HG03571 (cell line): ENCODE data around the gene BMPR1A.
"Not testable (repeated sequence)": the region's sequence is repeated elsewhere in the genome, so short reads cannot be mapped to it uniquely, and the experiment has no call there.

Experiments
- ATAC-seq: cut with Tn5 transposase; IDR thresholded peaks from one replicate; pipeline ENCODE4 v1.9.1; 2021; ENCODE audit not compliant: unreplicated experiment

The BMPR1A gene

DNA sequence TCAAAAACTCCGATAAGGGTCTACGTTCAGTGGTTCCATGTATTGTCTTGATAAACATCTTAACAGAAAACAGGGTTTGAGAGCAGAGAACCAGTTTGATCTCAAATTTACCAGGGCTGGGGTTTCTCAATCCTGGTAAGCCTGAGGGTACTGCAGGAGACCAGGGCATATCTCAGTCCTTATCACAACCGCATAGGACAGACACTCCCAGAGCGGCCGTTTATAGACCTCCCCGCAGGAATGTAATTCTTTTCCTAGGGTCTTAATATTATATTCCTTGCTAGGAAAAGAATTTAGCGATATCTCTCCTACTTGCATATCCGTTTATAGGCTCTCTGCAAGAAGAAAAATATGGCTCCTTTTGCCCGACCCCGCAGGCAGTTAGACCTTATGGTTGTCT lies 196.3 kb downstream of the BMPR1A start:
- not testable (repeated sequence) for ATAC-seq

DNA sequence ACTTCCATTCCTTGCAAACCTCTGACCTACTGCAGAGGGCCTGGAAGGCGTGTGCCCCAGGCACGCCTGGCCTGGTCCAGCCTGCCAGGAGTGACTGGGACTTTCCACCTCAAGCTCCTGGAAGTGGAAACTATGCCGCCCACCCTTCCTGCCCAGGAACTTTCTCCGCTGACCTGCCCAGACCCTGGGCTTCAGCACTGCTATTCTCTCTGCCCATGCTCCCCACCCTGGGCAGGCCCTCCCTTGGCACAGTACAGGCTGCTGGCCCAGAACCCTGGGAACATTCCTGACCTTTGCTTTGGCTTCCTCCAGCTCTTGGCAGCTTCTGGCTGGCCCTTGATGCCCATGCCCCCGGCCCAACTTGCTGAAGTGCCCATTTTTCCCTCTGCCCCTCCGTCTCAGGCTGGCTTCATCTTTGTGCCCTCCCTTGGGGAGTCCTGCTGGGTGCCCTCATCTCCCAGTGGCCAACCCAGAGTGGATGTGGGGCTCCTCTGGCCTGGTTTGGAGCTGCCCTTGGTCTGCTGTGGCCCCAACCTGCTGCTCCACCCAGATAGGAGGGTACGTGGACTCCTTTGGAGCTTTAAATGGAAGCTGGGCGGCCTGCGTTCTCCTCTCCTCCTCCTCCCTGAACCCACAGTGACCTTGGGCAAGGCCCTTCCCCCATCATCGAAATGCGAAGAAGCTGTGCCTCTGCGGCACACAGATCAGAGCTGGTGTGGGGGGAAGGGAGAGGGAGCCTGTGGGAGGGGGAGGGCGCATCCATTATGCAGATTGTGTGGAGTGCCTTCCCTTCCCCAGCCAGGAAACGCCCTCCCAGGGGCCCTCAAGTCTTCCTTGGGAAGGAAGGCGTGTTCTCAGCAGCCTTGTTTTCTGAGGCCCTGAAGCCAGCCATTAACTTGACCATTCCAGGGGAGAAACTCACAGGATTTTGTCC lies 197.6 kb downstream of the BMPR1A start:
- no peak for ATAC-seq

DNA sequence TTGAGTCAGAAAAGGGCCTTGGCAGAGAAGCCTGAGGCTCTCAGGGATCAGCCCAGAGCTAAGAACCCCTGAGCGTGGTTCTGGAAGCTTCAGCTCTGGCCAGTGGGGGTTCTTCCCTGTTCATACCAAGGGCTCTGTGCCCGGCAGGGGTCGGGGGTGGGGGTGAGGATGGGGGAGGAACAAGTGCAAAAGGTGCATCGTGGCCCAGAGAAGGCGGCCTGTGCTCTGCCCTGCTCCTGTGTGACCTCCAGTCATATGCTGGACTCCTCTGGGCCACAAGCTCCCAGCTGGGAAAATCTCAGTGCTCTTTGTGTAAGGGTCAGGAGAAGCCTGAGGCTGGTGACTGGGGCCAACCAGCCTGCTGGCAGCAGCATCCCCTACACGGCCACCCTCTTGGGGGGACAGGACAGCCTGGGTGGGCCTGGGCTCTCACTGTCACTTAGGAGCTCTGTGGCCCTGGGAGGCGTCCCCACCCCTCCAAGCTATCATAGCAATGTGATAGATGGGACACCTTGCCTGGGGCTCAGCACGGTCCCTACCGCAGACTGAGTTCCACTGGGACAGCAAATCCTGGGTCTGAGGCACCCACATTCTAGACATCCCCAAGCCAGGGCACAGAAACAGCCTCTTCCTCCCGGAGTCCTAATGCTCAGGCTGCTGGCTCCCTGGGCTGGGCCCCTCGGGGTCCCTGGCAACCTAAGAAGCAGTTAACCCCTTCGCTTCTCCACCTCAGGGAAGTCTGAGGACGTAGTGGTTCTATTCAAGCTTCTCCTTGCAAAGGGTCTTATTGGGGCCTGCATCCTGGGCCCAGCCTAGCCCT lies 198.5 kb downstream of the BMPR1A start:
- no peak for ATAC-seq

DNA sequence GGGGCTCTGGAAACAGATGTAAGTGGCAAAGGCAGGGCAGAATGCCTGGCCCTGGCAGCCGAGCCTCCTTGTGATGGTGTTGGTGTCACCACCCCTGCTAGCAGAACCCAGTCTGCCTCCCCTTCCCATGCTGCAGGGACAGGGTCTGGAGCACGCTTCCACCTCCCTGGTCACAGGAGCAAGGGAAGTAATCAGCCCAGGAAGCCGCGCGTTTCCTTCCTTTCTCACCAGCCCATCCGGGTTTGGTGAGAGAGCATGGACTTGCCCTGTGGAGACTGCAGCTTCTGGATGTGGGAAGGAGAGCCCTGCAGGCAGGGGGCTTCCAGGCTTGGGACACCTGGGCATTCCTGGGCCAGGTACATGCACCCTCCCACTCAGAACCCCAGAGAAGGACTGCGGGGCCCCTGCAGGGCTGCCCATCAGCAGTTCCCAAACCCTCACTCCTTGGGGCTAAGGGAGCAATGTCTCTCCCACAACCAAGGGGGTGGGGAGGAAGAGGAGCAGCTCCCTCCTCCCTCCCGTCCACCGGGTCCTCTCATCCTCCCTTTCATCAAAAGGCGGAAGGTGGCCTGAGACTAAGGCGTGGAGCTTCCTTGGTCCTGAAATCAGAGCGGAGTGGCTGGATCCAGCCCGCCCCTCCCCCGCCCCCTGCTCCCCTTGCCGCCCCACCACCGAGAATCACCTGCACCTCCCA lies 199.2 kb downstream of the BMPR1A start:
- no peak for ATAC-seq

DNA sequence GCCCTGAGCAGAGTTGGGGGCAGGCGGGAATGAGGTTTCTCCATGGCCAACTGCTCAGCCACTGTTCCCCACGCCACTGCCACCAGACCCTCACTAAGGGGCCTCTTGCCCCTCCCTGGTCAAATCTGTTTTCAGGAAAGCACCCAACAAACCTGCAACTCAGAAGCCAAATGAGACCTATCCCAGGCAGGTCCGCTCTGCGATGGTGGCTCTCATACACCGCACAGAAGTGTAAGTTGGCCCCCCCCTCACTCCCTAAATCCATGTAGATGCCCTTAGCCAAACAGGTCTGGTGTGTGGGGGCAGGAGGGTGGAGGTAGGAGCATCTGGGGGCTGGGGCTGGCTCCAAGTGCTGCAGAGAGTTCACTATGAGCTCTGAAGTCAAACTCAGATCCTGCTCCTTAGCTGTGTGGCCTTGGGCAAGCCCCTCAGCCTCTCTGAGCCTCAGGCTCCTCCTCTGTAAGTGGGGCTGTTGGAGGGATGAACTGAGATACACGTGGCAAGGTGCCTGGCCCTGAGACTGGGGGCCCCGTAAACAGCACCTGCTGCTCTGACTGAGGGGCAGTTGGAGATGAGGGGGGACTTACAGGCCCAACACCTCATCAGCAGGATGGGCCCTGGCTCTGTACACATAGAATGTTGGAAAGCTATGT lies 199.9 kb downstream of the BMPR1A start:
- ATAC-seq = no peak

DNA sequence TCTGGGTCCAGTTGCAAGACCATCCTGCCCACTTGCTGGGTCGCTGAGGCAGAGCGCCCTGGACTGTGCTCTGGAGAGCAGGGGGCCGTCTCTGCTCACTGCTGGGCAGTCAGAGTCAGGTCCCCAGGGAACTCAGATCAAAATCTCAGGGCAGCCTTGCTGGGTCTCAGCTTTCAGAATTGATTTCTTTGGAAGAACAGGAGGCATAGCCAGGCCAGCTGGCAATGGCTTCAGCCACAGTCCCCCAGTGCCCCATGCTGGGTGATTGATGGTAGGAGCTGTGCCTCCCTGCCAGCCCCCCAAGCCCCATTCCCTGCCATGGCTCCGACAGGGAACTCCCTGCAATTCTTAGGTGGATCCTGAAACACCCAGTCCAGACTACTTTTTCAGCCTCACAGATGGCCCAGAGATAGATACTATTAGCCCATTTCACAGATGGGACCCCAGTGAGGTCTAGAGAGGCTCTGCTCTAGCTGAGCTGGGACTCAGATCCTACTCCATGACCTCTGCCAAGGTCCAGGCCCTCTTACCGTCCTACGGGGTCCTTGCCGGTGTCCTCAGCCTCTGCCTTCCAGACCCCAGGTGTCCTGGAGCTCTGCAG lies 200.5 kb downstream of the BMPR1A start:
- ATAC-seq = no peak

DNA sequence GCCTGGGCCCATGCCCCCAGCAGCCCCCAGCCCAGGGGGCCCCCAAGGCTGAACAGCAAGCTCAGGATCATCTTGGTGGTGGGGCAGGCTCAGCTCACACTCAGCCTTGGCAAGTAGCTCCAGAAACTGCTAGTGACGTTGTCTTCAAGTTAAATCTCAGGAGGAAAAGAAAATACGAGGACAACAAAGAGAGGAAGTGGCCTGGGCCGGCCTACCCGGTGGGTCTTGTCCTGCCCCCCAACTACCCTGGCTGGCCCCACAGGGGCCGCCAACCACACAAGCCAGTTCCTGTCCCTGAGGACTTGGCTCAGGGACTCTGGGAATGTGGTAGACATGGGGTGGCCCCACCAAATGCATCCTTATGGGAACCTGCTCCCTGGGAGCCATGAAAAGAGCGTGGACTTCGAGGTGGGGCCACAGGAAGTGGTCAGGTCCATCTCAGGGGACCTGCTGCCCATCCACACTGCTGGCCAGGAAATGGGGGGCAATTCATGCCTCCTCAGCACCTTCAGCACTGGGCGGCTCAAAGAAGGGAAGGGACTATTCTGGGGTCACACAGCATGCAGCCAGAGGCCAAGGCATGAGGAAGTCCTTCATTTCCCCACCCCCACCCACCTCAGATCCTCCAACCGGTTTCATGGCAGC lies 201.2 kb downstream of the BMPR1A start, which contains the start of gene MMRN2:
TSS of gene MMRN2 (minus strand) at position 145 of the 645 bp plus-strand sequence. CDS start at position 71, 74 bp downstream.
- ATAC-seq = no peak

DNA sequence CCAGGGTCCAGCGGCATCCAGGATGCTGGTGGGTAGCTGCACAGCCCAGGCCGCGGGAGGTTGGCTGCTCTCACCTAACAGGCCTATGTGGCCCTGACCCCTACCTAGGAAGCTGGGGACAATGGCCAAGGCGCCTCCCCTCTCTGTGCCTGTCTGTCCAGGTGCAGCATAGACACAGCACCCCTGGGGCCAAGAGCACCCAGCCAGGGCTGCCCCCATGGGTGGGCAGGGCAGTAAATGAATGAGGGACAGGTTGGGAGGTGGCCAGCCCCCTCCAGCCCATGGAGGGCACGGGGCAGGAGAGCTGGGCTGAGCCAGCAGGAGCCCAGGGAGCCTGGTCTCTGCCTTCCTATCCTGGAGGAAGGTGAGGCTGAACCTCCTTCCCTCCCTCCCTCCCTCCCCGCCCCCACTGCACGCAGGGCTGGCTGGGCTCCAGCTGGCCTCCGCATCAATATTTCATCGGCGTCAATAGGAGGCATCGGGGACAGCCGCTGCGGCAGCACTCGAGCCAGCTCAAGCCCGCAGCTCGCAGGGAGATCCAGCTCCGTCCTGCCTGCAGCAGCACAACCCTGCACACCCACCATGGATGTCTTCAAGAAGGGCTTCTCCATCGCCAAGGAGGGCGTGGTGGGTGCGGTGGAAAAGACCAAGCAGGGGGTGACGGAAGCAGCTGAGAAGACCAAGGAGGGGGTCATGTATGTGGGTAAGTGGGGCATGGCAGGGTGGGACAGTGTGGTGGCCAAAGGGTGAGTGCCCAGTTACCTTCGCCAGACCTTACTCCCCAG lies 201.9 kb downstream of the BMPR1A start, which contains the start of gene SNCG:
TSS of gene SNCG (plus strand) at position 484 of the 785 bp plus-strand sequence. CDS start at position 583, 99 bp downstream.
- no peak for ATAC-seq

DNA sequence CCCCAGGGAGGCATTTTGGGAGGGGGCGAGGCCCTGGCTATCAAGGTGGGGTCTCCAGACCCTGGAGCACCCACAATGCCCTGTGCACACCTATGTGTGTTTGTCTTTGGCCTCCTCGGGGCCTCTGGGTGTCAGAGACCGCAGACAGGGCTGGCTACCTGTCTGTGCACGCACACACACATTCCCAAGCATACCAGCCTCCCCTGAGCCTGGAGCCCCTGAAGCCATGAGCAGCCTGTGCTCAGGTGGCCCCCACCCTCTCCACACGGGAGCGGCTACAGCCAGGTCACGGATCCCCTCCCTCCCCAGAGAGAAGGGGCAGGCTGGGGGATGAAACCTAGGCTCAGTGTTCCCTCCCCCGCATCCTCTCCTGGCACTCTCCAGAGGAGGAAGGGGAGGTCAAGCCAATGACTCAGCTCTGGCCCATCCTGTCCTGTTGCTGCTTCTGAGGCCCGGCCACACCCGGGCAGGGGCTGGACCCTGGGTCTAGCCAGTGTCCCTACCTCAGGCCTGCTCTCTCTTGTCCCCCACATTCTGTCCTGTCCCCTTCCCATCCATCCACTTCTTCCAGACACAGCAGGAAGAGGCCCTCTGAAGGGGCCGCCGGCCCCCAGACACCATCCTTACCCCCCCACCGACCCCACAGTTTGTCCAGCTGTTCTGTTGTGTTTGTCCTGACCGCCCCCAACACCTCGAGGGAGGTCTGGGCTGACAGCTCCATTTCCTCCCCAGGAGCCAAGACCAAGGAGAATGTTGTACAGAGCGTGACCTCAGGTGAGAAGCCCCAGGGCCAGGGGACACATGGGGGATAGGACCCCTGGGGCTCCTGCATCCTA lies 202.7 kb downstream of the BMPR1A start:
- no peak for ATAC-seq

DNA sequence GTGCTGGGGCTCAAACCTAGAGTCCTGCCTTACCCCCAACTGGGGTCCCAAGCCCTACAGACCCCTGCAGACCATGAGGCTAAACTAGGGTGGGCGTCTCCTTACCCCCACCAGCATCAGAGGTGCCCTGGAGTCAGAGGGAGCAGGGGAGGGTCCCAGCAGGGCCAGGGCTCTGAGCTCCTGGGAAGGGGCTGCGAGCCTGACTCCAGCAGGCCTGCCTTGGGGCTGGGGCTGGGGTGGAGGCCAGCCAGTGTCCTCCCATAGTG lies 203.3 kb downstream of the BMPR1A start:
- no peak for ATAC-seq

DNA sequence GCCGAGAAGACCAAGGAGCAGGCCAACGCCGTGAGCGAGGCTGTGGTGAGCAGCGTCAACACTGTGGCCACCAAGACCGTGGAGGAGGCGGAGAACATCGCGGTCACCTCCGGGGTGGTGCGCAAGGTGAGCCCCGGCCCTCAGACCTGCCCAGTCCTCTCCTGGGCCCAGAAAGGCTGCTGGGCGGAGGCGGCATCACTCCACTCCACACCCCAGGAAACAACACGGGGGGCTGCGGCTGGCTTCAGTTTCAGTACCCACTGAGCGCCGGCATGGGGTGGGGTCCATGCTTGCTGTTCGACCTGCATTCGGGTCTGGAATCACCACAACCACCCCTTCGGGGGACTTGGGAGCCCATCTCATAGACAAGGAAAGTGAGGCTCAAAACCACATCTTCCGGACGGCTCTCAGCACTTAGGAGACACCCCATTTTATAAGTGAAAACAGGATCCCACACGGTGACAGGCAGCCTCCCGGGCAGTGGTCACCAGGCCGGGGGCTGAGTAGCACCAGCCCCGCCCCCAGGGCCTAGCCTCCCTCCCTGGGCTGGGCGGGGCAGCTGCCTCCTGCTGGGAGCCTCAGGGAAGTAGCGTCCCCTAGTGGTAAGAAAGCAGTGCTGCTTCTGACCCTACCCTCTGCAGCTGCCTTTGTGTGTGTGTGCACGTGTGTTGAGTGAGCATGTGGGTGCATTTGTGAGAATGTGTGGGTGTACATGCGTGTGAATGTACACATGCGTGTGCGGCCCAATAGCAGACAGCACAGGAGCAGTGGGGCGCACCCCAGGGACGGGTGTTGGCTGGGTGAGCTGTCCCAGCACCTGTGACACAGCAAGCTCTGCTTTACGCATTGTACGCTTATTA lies 203.8 kb downstream of the BMPR1A start:
- ATAC-seq = no peak

DNA sequence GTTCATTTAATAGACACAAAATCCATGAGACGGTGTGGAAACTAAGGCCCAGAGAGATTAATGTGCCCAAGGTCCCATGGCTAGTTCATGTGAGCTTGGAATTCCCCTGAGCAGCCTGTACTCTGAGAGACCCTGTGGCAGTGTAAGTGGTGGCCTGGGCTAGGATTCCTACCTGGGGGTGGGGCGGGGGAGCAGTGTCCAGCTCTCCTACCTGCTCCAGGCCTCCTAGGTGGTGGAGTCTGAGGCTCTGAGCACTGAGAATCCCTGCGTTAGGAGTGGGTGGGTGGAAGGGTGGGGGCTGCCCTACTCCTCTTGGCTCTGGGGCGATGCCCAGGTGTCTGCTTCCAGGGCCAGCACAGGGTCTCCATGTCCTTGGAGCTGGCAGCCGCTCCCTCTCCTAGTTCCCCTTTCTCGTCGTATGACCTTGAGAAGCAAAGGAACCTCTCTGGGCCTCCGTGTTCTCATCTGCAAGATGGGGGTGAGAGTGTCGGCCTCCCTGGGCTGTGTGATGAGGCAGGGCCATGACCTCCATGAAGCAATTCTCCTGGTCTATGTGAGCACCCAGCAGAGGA lies 204.5 kb downstream of the BMPR1A start:
- no peak for ATAC-seq

DNA sequence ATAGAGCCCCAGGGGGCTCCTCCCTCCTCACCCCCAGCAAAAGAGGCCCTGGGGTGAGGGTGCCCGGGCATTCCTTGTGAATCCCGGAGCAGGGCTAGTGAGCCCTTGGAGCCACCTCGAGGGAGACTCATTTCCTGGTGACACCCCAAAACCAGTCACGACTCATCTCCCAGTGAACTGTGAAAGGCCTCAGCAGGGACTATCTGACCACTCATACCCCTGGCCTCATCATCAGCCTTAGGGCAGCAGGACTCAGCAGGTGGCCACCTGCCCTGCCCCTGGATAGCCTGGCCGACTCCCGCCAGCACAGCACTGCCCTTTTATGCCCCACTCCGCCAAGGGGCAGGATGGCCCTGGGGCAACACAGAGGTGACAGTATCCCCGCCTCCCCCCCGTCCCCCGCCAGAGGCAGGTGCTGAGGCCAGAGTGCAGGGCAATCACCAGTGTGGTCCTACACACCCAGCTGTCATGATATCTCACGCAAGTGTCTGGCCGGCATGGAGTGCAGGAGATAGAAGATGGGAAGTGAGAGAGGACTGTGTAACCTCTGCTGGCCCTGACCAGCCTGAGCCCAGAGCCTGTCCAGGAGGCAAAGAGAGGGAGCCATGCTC lies 205.2 kb downstream of the BMPR1A start:
- ATAC-seq = no peak

DNA sequence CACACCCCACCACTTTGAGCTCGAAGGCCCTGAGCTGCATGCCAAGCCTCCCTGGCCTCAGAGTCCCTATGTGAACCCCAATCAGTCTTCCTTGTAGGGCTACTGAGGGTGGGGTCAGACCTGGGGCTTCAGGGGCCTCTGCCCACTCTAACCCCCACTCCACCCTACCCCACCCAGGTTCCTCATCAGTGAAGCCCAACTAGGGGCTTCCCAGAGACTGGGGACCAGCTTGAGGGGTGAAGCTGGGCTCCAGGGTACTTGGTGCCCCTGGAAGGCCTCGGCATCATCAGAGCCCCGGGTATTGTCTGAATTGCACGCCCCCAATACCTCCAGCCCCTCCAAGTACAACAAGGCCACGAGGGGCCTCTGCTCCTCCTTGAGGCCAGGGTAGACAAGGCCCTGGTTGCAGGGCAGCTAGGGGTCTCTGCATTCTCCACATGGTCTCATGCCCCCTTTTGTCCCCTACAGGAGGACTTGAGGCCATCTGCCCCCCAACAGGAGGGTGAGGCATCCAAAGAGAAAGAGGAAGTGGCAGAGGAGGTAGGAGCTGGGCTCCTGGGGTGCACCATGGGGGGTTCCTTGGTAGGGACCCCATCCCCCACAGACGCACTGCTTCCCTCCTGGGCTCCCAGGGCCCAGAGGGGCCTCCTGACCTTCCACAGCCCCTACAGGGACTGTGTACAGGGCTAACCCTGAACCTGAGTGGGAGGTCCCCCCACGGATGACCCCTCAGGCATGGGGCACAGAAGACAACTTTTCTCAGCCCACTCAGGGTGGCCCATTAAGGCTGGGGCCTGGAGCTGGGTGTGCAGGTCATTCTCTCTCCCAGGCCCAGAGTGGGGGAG lies 205.9 kb downstream of the BMPR1A start:
- ATAC-seq = no peak

DNA sequence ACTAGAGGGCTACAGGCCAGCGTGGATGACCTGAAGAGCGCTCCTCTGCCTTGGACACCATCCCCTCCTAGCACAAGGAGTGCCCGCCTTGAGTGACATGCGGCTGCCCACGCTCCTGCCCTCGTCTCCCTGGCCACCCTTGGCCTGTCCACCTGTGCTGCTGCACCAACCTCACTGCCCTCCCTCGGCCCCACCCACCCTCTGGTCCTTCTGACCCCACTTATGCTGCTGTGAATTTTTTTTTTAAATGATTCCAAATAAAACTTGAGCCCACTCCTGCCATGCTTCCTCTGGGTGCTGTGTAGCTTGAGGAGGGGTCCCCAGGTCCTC lies 206.5 kb downstream of the BMPR1A start:
- no peak for ATAC-seq
